HG03159 (cell line): ENCODE data around the gene WT1.
"Not testable (repeated sequence)": the region's sequence is repeated elsewhere in the genome, so short reads cannot be mapped to it uniquely, and the experiment has no call there.

Experiments
- ATAC-seq: cut with Tn5 transposase; IDR thresholded peaks from one replicate; pipeline ENCODE4 v1.9.1; 2021; ENCODE audit warnings: mild to moderate bottlenecking, moderate library complexity; ENCODE audit not compliant: unreplicated experiment

The WT1 gene

GRCh38 chr11:32435511-32435941 lies at the start of gene WT1:
TSS of gene WT1 (minus strand) at chr11:32435539.
- ATAC-seq, result no peak

GRCh38 chr11:32479291-32479690 lies 44.0 kb upstream of the WT1 start:
- no peak for ATAC-seq

- no peak for ATAC-seq
These were observed 43.0 kb upstream of the WT1 start for GRCh38 chr11:32478277-32478731.

- ATAC-seq, result no peak
These were observed 38.1 kb upstream of the WT1 start for GRCh38 chr11:32473282-32473909.

- ATAC-seq, result no peak
These were observed 36.9 kb upstream of the WT1 start for GRCh38 chr11:32472226-32472625.

- not testable (repeated sequence) for ATAC-seq
These were observed 36.2 kb upstream of the WT1 start for GRCh38 chr11:32471544-32471943.

GRCh38 chr11:32469791-32470190 lies 34.5 kb upstream of the WT1 start:
- no peak for ATAC-seq

GRCh38 chr11:32466279-32466915 lies 31.1 kb upstream of the WT1 start:
- ATAC-seq, result no peak

- ATAC-seq, result no peak
These were observed 28.7 kb upstream of the WT1 start for GRCh38 chr11:32464078-32464477.

GRCh38 chr11:32462011-32462690 lies 26.8 kb upstream of the WT1 start:
- no peak for ATAC-seq

GRCh38 chr11:32456864-32457263 lies 21.5 kb upstream of the WT1 start:
- no peak for ATAC-seq

GRCh38 chr11:32454993-32455392 lies 19.7 kb upstream of the WT1 start:
- ATAC-seq, result no peak

- no peak for ATAC-seq
These were observed 16.5 kb upstream of the WT1 start for GRCh38 chr11:32451808-32452207.

- ATAC-seq, result no peak
These were observed 15.0 kb upstream of the WT1 start for GRCh38 chr11:32450372-32450771.

- ATAC-seq, result no peak
These were observed 12.9 kb upstream of the WT1 start for GRCh38 chr11:32448232-32448631.

GRCh38 chr11:32447252-32447651 lies 11.9 kb upstream of the WT1 start:
- no peak for ATAC-seq

GRCh38 chr11:32446227-32446626 lies 10.9 kb upstream of the WT1 start:
- ATAC-seq, result no peak

- no peak for ATAC-seq
These were observed 8.8 kb upstream of the WT1 start for GRCh38 chr11:32444186-32444585.

GRCh38 chr11:32440916-32441315 lies 5.6 kb upstream of the WT1 start:
- ATAC-seq, result no peak

GRCh38 chr11:32440312-32440908 lies 5.1 kb upstream of the WT1 start:
- no peak for ATAC-seq

- ATAC-seq, result no peak
These were observed 4.3 kb upstream of the WT1 start for GRCh38 chr11:32439501-32440210.
